ENCODE measurements around the gene LBX2.

- TF ChIP-seq ZNF274 (IDR thresholded peaks at IDR 0.05; ENCODE audit: low read depth, low read length) (no peak), YY1 (IDR thresholded peaks at IDR 0.05; ENCODE audit: insufficient read depth, insufficient read length) (no peak)
These were observed 27.3 kb upstream of the LBX2 start for GRCh38 chr2:74526649-74527230.
